Measurements from ENCODE around the gene FMN2.

FMN2 gene

DNA sequence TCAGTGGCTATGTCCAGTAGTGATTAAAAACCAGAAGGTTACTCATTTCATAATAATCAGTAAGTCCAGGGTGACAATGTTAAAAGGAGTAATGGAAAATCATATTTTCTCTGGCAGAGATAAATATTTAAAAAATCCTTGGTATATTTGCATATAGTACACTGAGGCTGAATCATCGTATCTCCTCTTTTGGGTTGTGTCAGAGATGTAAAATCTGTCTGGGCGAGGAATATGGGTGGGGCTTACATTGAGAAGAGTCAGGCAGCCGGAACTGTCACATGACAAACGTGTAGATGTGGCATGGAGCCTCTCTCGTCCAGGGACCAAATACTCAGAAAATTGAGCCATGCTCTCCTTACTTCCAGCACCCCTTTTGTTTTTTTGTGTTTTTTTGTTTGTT, 120.9 kb downstream of the FMN2 start:
- H3K4me3 ChIP-seq (ENCODE audit: low read length): no peak overlapping the region
- H3K4me2 ChIP-seq (ENCODE audit: low read length): no peak overlapping the region
- no peaks in the 10 kb centered on the region for H3K4me1 ChIP-seq (ENCODE audit: control insufficient read depth, low read length)
- no peaks in the 10 kb centered on the region for H3K36me3 ChIP-seq (ENCODE audit: control insufficient read depth, low read length)
- H3K79me2 ChIP-seq (ENCODE audit: control insufficient read depth, low read length): no peaks in the 10 kb centered on the region
- H4K20me1 ChIP-seq (ENCODE audit: control insufficient read depth, insufficient read depth, low read depth, low read length): no peaks in the 10 kb centered on the region
- H3F3A ChIP-seq (ENCODE audit: control insufficient read depth, insufficient read depth): no peaks in the 10 kb centered on the region
- H3K27me3 ChIP-seq (ENCODE audit: control insufficient read depth, low read length): no peaks in the 10 kb centered on the region
- H3K9me3 ChIP-seq (ENCODE audit: control insufficient read depth, insufficient read depth, low read length): no peaks in the 10 kb centered on the region
- no peak overlapping the region for H3K27ac ChIP-seq (ENCODE audit: low read depth, low read length)
- no peak for TF ChIP-seq EZH2phosphoT487 (IDR thresholded peaks at IDR 0.05; ENCODE audit: borderline replicate concordance, low read length)
- TF ChIP-seq, protein P1, sequence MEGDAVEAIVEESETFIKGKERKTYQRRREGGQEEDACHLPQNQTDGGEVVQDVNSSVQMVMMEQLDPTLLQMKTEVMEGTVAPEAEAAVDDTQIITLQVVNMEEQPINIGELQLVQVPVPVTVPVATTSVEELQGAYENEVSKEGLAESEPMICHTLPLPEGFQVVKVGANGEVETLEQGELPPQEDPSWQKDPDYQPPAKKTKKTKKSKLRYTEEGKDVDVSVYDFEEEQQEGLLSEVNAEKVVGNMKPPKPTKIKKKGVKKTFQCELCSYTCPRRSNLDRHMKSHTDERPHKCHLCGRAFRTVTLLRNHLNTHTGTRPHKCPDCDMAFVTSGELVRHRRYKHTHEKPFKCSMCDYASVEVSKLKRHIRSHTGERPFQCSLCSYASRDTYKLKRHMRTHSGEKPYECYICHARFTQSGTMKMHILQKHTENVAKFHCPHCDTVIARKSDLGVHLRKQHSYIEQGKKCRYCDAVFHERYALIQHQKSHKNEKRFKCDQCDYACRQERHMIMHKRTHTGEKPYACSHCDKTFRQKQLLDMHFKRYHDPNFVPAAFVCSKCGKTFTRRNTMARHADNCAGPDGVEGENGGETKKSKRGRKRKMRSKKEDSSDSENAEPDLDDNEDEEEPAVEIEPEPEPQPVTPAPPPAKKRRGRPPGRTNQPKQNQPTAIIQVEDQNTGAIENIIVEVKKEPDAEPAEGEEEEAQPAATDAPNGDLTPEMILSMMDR (IDR thresholded peaks at IDR 0.05; ENCODE audit: low read depth, low read length, poor library complexity, severe bottlenecking): no peak
- H3K9me2 ChIP-seq (replicated peaks; ENCODE audit: control insufficient read depth, low read length): no peaks in the 10 kb centered on the region

DNA sequence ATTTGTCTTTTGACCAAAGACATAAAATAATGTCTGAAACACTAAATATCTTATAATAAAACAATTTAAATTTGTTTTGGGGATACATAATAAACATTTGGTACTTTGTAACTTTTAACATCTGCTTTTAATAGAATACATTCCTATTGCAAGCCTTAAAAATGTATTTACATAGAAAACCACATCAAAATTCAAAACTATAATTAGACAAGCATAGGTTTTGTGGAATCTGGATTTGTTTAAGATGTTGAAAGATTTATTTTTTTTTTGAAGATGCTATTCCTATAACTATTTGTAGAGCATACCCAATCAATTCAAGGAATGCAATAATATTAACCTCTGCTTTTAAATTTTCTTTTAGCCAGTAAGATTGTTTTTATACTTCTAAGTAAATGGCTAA, 125.7 kb downstream of the FMN2 start:
- H3K36me3 ChIP-seq (ENCODE audit: control insufficient read depth, low read length): no peaks in the 10 kb centered on the region
- no peaks in the 10 kb centered on the region for H3K4me1 ChIP-seq (ENCODE audit: control insufficient read depth, low read length)
- no peaks in the 10 kb centered on the region for H3K27me3 ChIP-seq (ENCODE audit: control insufficient read depth, low read length)
- no peaks in the 10 kb centered on the region for H3K79me2 ChIP-seq (ENCODE audit: control insufficient read depth, low read length)
- no peaks in the 10 kb centered on the region for H3K9me3 ChIP-seq (ENCODE audit: control insufficient read depth, insufficient read depth, low read length)
- H3K4me3 ChIP-seq (ENCODE audit: low read length): no peak overlapping the region
- no peaks in the 10 kb centered on the region for H4K20me1 ChIP-seq (ENCODE audit: control insufficient read depth, insufficient read depth, low read depth, low read length)
- no peak for TF ChIP-seq EZH2phosphoT487 (IDR thresholded peaks at IDR 0.05; ENCODE audit: borderline replicate concordance, low read length)
- TF ChIP-seq, protein P1 (IDR thresholded peaks at IDR 0.05; ENCODE audit: low read depth, low read length, poor library complexity, severe bottlenecking): no peak
- no peaks in the 10 kb centered on the region for H3F3A ChIP-seq (ENCODE audit: control insufficient read depth, insufficient read depth)
- H3K9me2 ChIP-seq (replicated peaks; ENCODE audit: control insufficient read depth, low read length): no peaks in the 10 kb centered on the region
- H3K4me2 ChIP-seq (ENCODE audit: low read length): no peak overlapping the region
- H3K27ac ChIP-seq (ENCODE audit: low read depth, low read length): no peak overlapping the region

DNA sequence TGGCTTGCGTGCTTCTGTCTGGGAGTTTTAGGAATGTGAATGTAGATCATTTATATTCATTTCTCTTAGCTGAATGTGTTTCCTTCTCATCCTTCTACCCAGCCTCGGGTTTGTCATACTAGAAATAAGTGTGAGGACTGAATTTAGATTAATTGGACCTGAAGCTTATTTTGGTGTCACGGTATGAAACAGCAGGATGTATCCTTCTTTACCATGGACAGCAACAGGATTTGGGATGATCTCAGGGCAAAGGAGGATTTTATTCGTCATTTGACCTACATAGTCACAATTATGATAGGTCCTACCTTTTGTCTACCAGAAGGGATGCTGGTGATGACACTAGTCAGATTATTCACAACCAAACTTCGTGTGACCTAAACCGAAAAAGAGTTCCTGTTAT, 127.4 kb downstream of the FMN2 start:
- H3K27me3 ChIP-seq (ENCODE audit: control insufficient read depth, low read length): no peaks in the 10 kb centered on the region
- H3K36me3 ChIP-seq (ENCODE audit: control insufficient read depth, low read length): no peaks in the 10 kb centered on the region

More for the DNA sequence above, 127.4 kb downstream of the FMN2 start:
- Histone ChIP-seq H3K27ac (ENCODE audit: low read depth, low read length) (no peak overlapping the region), H3K4me3 (ENCODE audit: low read length) (no peak overlapping the region), H3K9me2 (replicated peaks; ENCODE audit: control insufficient read depth, low read length) (no peaks in the 10 kb centered on the region), H3K79me2 (ENCODE audit: control insufficient read depth, low read length) (no peaks in the 10 kb centered on the region), H4K20me1 (ENCODE audit: control insufficient read depth, insufficient read depth, low read depth, low read length) (no peaks in the 10 kb centered on the region), H3K9me3 (ENCODE audit: control insufficient read depth, insufficient read depth, low read length) (no peaks in the 10 kb centered on the region), H3K4me2 (ENCODE audit: low read length) (no peak overlapping the region), H3K4me1 (ENCODE audit: control insufficient read depth, low read length) (no peaks in the 10 kb centered on the region), H3F3A (ENCODE audit: control insufficient read depth, insufficient read depth) (no peaks in the 10 kb centered on the region)
- TF ChIP-seq, protein P1 (IDR thresholded peaks at IDR 0.05; ENCODE audit: low read depth, low read length, poor library complexity, severe bottlenecking): no peak
- TF ChIP-seq EZH2phosphoT487 (IDR thresholded peaks at IDR 0.05; ENCODE audit: borderline replicate concordance, low read length): no peak

Data from DOHH2 (cell line).